ENCODE data around the gene RGS12. TPM values are rescaled to one million over a fixed set of nuclear protein-coding genes. Genes with fewer than 3 reads are reported as not detected.

Gene RGS12
- total and polyA plus RNA-seq, 2 of the 8 experiments (the other 6 are each of a cell fraction or from before 2014, with no cell fraction given), result 6.0 to 16.4 TPM

DNA sequence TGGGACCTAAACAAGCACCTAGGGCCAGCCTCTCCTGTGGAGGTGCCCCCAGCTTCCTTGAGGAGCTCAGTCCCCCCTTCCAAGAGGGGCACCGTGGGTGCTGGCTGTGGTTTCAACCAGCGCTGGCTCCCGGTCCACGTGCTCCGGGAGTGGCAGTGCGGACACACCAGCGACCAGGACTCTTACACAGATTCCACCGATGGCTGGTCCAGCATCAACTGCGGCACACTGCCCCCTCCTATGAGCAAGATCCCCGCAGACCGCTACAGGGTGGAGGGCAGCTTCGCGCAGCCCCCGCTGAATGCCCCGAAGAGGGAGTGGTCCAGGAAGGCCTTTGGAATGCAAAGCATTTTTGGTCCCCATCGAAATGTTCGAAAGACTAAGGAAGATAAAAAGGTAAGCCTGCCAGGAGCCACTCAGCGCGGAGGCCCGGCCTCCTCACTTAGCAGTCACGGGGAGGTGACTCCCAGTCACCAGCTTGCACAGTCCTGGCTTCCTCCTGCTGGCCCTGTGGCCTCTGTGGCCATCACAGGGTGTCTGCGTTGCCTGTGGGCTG, 24.9 kb downstream of the RGS12 start:
- H4K8ac ChIP-seq (ENCODE audit: extremely low read depth, insufficient read depth, low read length), result peak overlapping the region; percentile 12; the same call in 1 of the 2 replicates
- no peaks in the 10 kb centered on the region for H3K79me2 ChIP-seq (ENCODE audit: control insufficient read depth in 1 of 2, insufficient read depth in 2 of 2, low read length in 2 of 2)
- no peak overlapping the region for H3K14ac ChIP-seq (ENCODE audit: insufficient read length)
- no peak overlapping the region for H3K4me3 ChIP-seq (ENCODE audit: extremely low read depth in 1 of 4, insufficient read depth in 2 of 4, low read depth in 3 of 4, low read length in 4 of 4)
- H3K4ac ChIP-seq (replicated peaks; ENCODE audit: insufficient read length, low read depth, low read length), result no peak overlapping the region
- H3K9ac ChIP-seq (replicated peaks in 1 of 4; ENCODE audit: extremely low read depth in 1 of 4, low read depth in 3 of 4, low read length in 3 of 4), result no peak overlapping the region
- no peak overlapping the region for H2BK20ac ChIP-seq (ENCODE audit: low read length)
- no peak overlapping the region for H3K4me2 ChIP-seq (ENCODE audit: insufficient read depth in 1 of 2, low read depth in 2 of 2, low read length in 2 of 2)
- no peak overlapping the region for H2AFZ ChIP-seq (ENCODE audit: low read length)
- H2BK12ac ChIP-seq (ENCODE audit: low read depth, low read length), result no peak overlapping the region
- H2AK5ac ChIP-seq (ENCODE audit: low read depth, low read length), result no peak overlapping the region
- H2BK5ac ChIP-seq (ENCODE audit: low read depth, low read length), result peak overlapping the region; percentile 71; the same call in 1 of the 2 replicates
- no peaks in the 10 kb centered on the region for H3K27me3 ChIP-seq (replicated peaks in 1 of 4; ENCODE audit: control insufficient read depth in 3 of 4, extremely low read depth in 1 of 4, insufficient read depth in 3 of 4, low read length in 3 of 4)
- CTCF ChIA-PET (ENCODE audit: partially characterized antibody), result interaction anchor here (0.6 to 11.1 kb wide), 46 partner anchors 9 to 810 kb away, joined by 3 to 124 read pairs (median 6); partner anchors contain the start of genes HGFAC, MSANTD1 and RGS12
- DNase-seq (ENCODE audit: low read depth in 1 of 2, low spot score in 2 of 2) (no peak), FAIRE-seq (no peak)
- no peaks in the 10 kb centered on the region for H3K23me2 ChIP-seq (ENCODE audit: low read depth, low read length)
- no peak overlapping the region for H3K27ac ChIP-seq (ENCODE audit: low read depth, low read length)
- H3K4me1 ChIP-seq (replicated peaks in 1 of 4; ENCODE audit: control insufficient read depth in 3 of 4, insufficient read depth in 4 of 4, low read length in 3 of 4), result peaks cover 0 to 3% (median 1%) of the 10 kb centered on the region in 4 experiments; a peak in 2 of 7 replicates
- peaks cover 6% of the 10 kb centered on the region; the same call in 1 of the 2 replicates for H3K79me1 ChIP-seq (ENCODE audit: low read depth, low read length)
- H4K5ac ChIP-seq (ENCODE audit: insufficient read length, low read depth, low read length), result no peak overlapping the region
- no peak overlapping the region for H3K56ac ChIP-seq (replicated peaks; ENCODE audit: insufficient read length, low read depth, low read length)
- H3K18ac ChIP-seq (ENCODE audit: extremely low read depth, low read length), result no peak overlapping the region
- H2BK120ac ChIP-seq (replicated peaks; ENCODE audit: low read depth, low read length), result no peak overlapping the region
- H3K9me3 ChIP-seq (ENCODE audit: insufficient read depth in 2 of 2, low read depth in 1 of 2, low read length in 1 of 2), result no peaks in the 10 kb centered on the region
- WGBS, 2 experiments (ENCODE audit: extremely low coverage in 1 of 2, insufficient coverage in 1 of 2, insufficient read length in 1 of 2, insufficient replicate concordance in 2 of 2, low coverage in 1 of 2, low lambda C conversion rate in 2 of 2, missing lambda C conversion rate in 1 of 2), result 94% methylated on average over 22 of the region's 22 CpGs; no CpG with 5 or more reads in 1 of the 2 experiments
- H2BK15ac ChIP-seq (ENCODE audit: low read length), result no peak overlapping the region
- H4K20me1 ChIP-seq (replicated peaks in 1 of 2; ENCODE audit: control insufficient read depth in 1 of 2, insufficient read depth in 2 of 2, low read length in 2 of 2), result peaks cover 4 to 5% of the 10 kb centered on the region in 2 experiments
- POLR2A ChIA-PET (ENCODE audit: partially characterized antibody), result interaction anchor here (1.2 to 2.0 kb wide), 2 partner anchors 11 to 67 kb away, joined by 4 to 13 read pairs; no protein-coding TSS in a partner anchor
- no peak overlapping the region for H4K91ac ChIP-seq (replicated peaks; ENCODE audit: insufficient read length, low read length)
- H3K36me3 ChIP-seq (ENCODE audit: control insufficient read depth in 2 of 4, insufficient read depth in 4 of 4, low read length in 3 of 4), result no peaks in the 10 kb centered on the region; a peak in 1 of 8 replicates
- no peak overlapping the region for H3K23ac ChIP-seq (ENCODE audit: insufficient read length)
- TF ChIP-seq SRF (IDR thresholded peaks at IDR 0.05; ENCODE audit: low read depth, low read length) (no peak), CBX8 (IDR thresholded peaks at IDR 0.05; ENCODE audit: borderline replicate concordance, low read depth, low read length) (no peak), BRCA1 (IDR thresholded peaks at IDR 0.05; ENCODE audit: low read depth, low read length) (no peak), SP4 (IDR thresholded peaks at IDR 0.05; ENCODE audit: low read length) (no peak), KDM5A (IDR thresholded peaks at IDR 0.05; ENCODE audit: low read length) (no peak), RNF2 (IDR thresholded peaks at IDR 0.05; ENCODE audit: borderline replicate concordance, low read depth, low read length, missing control alignments, poor library complexity, severe bottlenecking) (no peak), TCF12 (IDR thresholded peaks at IDR 0.05; ENCODE audit: low read depth, low read length) (no peak), SAP30 (IDR thresholded peaks at IDR 0.05; ENCODE audit: insufficient read depth, insufficient replicate concordance, low read length) (no peak), JUN (IDR thresholded peaks at IDR 0.05; ENCODE audit: low read depth, low read length) (no peak)
- TF ChIP-seq, protein P1, sequence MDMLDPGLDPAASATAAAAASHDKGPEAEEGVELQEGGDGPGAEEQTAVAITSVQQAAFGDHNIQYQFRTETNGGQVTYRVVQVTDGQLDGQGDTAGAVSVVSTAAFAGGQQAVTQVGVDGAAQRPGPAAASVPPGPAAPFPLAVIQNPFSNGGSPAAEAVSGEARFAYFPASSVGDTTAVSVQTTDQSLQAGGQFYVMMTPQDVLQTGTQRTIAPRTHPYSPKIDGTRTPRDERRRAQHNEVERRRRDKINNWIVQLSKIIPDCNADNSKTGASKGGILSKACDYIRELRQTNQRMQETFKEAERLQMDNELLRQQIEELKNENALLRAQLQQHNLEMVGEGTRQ (IDR thresholded peaks at IDR 0.05; ENCODE audit: low read length), result no peak
- TF ChIP-seq, protein P2, sequence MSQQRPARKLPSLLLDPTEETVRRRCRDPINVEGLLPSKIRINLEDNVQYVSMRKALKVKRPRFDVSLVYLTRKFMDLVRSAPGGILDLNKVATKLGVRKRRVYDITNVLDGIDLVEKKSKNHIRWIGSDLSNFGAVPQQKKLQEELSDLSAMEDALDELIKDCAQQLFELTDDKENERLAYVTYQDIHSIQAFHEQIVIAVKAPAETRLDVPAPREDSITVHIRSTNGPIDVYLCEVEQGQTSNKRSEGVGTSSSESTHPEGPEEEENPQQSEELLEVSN (IDR thresholded peaks at IDR 0.05), result no peak

Data from H1 (cell line).